SK-N-SH treated with all-trans-retinoic acid at 6 μM for 48 hours (cell line): Measurements from ENCODE around the gene KNSTRN.

Source experiments
- ARNTL ChIP-seq: fragments of 450-650 bp; formaldehyde crosslinking; IDR thresholded peaks from 2 replicates; pipeline ENCODE4 v1.5.0; 2020; ENCODE audit warnings: low read depth, mild to moderate bottlenecking, moderate library complexity, borderline replicate concordance
- BACH2 ChIP-seq: fragments of 250-450 bp; sonication (Bioruptor Pico); IDR thresholded peaks from 2 replicates; pipeline ENCODE4 v1.9.0; 2021; ENCODE audit warnings: mild to moderate bottlenecking, borderline replicate concordance
- GLIS3 ChIP-seq: fragments of 250-450 bp; sonication (Bioruptor Pico); IDR thresholded peaks from 2 replicates; pipeline ENCODE4 v1.5.0; 2020; ENCODE audit warnings: mild to moderate bottlenecking, moderate library complexity
- RARB ChIP-seq: fragments of 250-450 bp; sonication (Bioruptor Pico); IDR thresholded peaks from 2 replicates; pipeline ENCODE4 v1.8.0; 2021; ENCODE audit warnings: mild to moderate bottlenecking, moderate library complexity
- SNAI2 ChIP-seq: fragments of 250-450 bp; sonication (Bioruptor Pico); IDR thresholded peaks from 2 replicates; pipeline ENCODE4 v1.5.0; 2020; ENCODE audit warnings: mild to moderate bottlenecking, moderate library complexity
- TCF4 ChIP-seq: fragments of 250-450 bp; sonication (Bioruptor Pico); IDR thresholded peaks from 2 replicates; pipeline ENCODE4 v1.8.0; 2021; ENCODE audit warnings: mild to moderate bottlenecking, moderate library complexity, borderline replicate concordance
- TOX ChIP-seq: fragments of 250-450 bp; sonication (Bioruptor Pico); IDR thresholded peaks from 2 replicates; pipeline ENCODE4 v1.8.0; 2021; ENCODE audit warnings: mild to moderate bottlenecking, moderate library complexity, borderline replicate concordance
- ZNF8 ChIP-seq: fragments of 450-650 bp; formaldehyde crosslinking; IDR thresholded peaks from 2 replicates; pipeline ENCODE4 v1.5.0; 2020; ENCODE audit warnings: mild to moderate bottlenecking, moderate library complexity
- TF ChIP-seq, protein P1 (sequence below): fragments of 250-450 bp; sonication (Bioruptor Pico); IDR thresholded peaks from 2 replicates; pipeline ENCODE4 v1.8.0; 2021; ENCODE audit warnings: low read depth, mild to moderate bottlenecking, moderate library complexity, borderline replicate concordance
- TF ChIP-seq, protein P2 (sequence below): fragments of 250-450 bp; sonication (Bioruptor Pico); IDR thresholded peaks from 2 replicates; pipeline ENCODE4 v1.5.1; 2020; ENCODE audit warnings: low read depth, mild to moderate bottlenecking, moderate library complexity

DNA sequence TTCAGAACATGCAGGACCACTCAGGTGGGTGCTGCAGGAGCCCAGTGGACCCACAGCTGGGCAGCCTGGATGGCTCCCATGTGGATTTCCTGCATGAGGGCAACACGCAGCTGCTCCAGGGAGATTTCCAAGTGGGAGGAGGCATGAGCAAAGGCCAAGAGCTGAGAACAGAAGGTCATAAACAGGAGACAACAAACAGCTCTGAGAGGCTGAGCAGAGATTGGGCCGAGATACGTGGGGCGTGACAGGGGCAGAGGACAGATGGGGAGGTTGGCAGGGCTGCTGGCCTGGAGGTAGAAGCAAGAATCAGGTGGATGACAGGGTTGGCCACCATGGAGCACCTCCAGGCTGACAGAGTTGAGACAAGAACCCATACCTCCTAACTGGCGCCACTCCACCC is 28.8 kb upstream of the KNSTRN start:
- TF ChIP-seq, protein P1, sequence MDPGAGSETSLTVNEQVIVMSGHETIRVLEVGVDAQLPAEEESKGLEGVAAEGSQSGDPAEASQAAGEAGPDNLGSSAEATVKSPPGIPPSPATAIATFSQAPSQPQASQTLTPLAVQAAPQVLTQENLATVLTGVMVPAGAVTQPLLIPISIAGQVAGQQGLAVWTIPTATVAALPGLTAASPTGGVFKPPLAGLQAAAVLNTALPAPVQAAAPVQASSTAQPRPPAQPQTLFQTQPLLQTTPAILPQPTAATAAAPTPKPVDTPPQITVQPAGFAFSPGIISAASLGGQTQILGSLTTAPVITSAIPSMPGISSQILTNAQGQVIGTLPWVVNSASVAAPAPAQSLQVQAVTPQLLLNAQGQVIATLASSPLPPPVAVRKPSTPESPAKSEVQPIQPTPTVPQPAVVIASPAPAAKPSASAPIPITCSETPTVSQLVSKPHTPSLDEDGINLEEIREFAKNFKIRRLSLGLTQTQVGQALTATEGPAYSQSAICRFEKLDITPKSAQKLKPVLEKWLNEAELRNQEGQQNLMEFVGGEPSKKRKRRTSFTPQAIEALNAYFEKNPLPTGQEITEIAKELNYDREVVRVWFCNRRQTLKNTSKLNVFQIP: no peak
- TF ChIP-seq SNAI2 (CRISPR knock-in tag) (no peak), TOX (CRISPR knock-in tag) (no peak), RARB (CRISPR knock-in tag) (no peak), TCF4 (no peak), ARNTL (no peak), BACH2 (no peak), ZNF8 (CRISPR knock-in tag) (no peak), GLIS3 (CRISPR knock-in tag) (no peak)
- TF ChIP-seq, protein P2, sequence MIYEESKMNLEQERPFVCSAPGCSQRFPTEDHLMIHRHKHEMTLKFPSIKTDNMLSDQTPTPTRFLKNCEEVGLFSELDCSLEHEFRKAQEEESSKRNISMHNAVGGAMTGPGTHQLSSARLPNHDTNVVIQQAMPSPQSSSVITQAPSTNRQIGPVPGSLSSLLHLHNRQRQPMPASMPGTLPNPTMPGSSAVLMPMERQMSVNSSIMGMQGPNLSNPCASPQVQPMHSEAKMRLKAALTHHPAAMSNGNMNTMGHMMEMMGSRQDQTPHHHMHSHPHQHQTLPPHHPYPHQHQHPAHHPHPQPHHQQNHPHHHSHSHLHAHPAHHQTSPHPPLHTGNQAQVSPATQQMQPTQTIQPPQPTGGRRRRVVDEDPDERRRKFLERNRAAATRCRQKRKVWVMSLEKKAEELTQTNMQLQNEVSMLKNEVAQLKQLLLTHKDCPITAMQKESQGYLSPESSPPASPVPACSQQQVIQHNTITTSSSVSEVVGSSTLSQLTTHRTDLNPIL: no peak
